ENCODE measurements around the gene TEPSIN.

TEPSIN gene

GRCh38 chr17:81197831-81198490 lies 40.9 kb downstream of the TEPSIN start:
- DNase-seq (ENCODE audit: low spot score) = no peak

- no peak for DNase-seq (ENCODE audit: low spot score)
Observed at GRCh38 chr17:81197409-81197795, 41.5 kb downstream of the TEPSIN start.

GRCh38 chr17:81196505-81197408 lies 42.1 kb downstream of the TEPSIN start:
- no peak for DNase-seq (ENCODE audit: low spot score)

- DNase-seq (ENCODE audit: low spot score) = no peak
Observed at GRCh38 chr17:81195941-81196495, 42.8 kb downstream of the TEPSIN start.

- no peak for DNase-seq (ENCODE audit: low spot score)
Observed at GRCh38 chr17:81194941-81195901, 43.6 kb downstream of the TEPSIN start.

GRCh38 chr17:81194225-81194760 lies 44.6 kb downstream of the TEPSIN start:
- no peak for DNase-seq (ENCODE audit: low spot score)

GRCh38 chr17:81193470-81194224 lies 45.2 kb downstream of the TEPSIN start:
- DNase-seq (ENCODE audit: low spot score) = no peak

GRCh38 chr17:81193051-81193410 lies 45.8 kb downstream of the TEPSIN start:
- DNase-seq (ENCODE audit: low spot score) = no peak

- DNase-seq (ENCODE audit: low spot score) = no peak
Observed at GRCh38 chr17:81192386-81193050, 46.3 kb downstream of the TEPSIN start.

GRCh38 chr17:81191646-81192045 lies 47.2 kb downstream of the TEPSIN start:
- no peak for DNase-seq (ENCODE audit: low spot score)

- DNase-seq (ENCODE audit: low spot score) = no peak
Observed at GRCh38 chr17:81191116-81191515, 47.7 kb downstream of the TEPSIN start.

- no peak for DNase-seq (ENCODE audit: low spot score)
Observed at GRCh38 chr17:81190591-81190990, 48.3 kb downstream of the TEPSIN start.

GRCh38 chr17:81189670-81190530 lies 49.0 kb downstream of the TEPSIN start:
- DNase-seq (ENCODE audit: low spot score) = peak; percentile 69

- DNase-seq (ENCODE audit: low spot score) = no peak
Observed at GRCh38 chr17:81189016-81189415, 49.8 kb downstream of the TEPSIN start.

- DNase-seq (ENCODE audit: low spot score) = no peak
Observed at GRCh38 chr17:81188491-81188840, 50.4 kb downstream of the TEPSIN start.

- DNase-seq (ENCODE audit: low spot score) = no peak
Observed at GRCh38 chr17:81187586-81188490, 51.0 kb downstream of the TEPSIN start.

GRCh38 chr17:81187120-81187519 lies 51.7 kb downstream of the TEPSIN start:
- DNase-seq (ENCODE audit: low spot score) = no peak

GRCh38 chr17:81186203-81186602 lies 52.7 kb downstream of the TEPSIN start:
- no peak for DNase-seq (ENCODE audit: low spot score)
